CD4-positive, alpha-beta T cell treated with Interleukin-4 for 1 hour (primary cell): Measurements from ENCODE around the gene GAGE12D.
"Not testable (repeated sequence)": the region's sequence is repeated elsewhere in the genome, so short reads cannot be mapped to it uniquely, and the experiment has no call there.

Experiments used
- DNase-seq, 2 donors: peaks; one replicate each; pipeline ENCODE4 v3.0.0-alpha.2; 2020 to 2022

Gene GAGE12D, protein sequence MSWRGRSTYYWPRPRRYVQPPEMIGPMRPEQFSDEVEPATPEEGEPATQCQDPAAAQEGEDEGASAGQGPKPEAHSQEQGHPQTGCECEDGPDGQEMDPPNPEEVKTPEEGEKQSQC

DNA sequence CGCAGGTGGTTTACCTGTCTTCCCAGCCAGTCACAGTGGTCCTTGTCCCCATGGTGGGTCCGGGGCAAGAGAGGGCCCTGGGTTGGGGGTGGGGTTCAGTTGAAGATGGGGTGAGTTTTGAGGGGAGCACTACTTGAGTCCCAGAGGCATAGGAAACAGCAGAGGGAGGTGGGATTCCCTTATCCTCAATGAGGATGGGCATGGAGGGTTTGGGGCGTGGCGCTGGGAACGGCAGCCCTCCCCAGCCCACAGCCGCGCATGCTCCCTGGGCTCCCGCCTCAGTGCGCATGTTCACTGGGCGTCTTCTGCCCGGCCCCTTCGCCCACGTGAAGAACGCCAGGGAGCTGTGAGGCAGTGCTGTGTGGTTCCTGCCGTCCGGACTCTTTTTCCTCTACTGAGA, at the start of gene GAGE12D:
GAGE12D (plus strand) TSS at position 301 of the 400 bp plus-strand sequence. CDS start 1,155 bp downstream, outside the sequence.
- DNase-seq, result not testable (repeated sequence)

DNA sequence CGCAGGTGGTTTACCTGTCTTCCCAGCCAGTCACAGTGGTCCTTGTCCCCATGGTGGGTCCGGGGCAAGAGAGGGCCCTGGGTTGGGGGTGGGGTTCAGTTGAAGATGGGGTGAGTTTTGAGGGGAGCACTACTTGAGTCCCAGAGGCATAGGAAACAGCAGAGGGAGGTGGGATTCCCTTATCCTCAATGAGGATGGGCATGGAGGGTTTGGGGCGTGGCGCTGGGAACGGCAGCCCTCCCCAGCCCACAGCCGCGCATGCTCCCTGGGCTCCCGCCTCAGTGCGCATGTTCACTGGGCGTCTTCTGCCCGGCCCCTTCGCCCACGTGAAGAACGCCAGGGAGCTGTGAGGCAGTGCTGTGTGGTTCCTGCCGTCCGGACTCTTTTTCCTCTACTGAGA, 9.7 kb upstream of the GAGE12D start, which contains the start of gene GAGE12C:
GAGE12C (plus strand) TSS at position 301 of the 400 bp plus-strand sequence. CDS start 1,155 bp downstream, outside the sequence.
- DNase-seq, result not testable (repeated sequence)

DNA sequence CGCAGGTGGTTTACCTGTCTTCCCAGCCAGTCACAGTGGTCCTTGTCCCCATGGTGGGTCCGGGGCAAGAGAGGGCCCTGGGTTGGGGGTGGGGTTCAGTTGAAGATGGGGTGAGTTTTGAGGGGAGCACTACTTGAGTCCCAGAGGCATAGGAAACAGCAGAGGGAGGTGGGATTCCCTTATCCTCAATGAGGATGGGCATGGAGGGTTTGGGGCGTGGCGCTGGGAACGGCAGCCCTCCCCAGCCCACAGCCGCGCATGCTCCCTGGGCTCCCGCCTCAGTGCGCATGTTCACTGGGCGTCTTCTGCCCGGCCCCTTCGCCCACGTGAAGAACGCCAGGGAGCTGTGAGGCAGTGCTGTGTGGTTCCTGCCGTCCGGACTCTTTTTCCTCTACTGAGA, 9.5 kb downstream of the GAGE12D start, which contains the start of gene GAGE12E:
GAGE12E (plus strand) TSS at position 301 of the 400 bp plus-strand sequence. CDS start 1,155 bp downstream, outside the sequence.
- DNase-seq, result not testable (repeated sequence)

DNA sequence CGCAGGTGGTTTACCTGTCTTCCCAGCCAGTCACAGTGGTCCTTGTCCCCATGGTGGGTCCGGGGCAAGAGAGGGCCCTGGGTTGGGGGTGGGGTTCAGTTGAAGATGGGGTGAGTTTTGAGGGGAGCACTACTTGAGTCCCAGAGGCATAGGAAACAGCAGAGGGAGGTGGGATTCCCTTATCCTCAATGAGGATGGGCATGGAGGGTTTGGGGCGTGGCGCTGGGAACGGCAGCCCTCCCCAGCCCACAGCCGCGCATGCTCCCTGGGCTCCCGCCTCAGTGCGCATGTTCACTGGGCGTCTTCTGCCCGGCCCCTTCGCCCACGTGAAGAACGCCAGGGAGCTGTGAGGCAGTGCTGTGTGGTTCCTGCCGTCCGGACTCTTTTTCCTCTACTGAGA, 19.0 kb downstream of the GAGE12D start, which contains the start of gene GAGE12F:
GAGE12F (plus strand) TSS at position 301 of the 400 bp plus-strand sequence. CDS start 1,155 bp downstream, outside the sequence.
- DNase-seq, result not testable (repeated sequence)

DNA sequence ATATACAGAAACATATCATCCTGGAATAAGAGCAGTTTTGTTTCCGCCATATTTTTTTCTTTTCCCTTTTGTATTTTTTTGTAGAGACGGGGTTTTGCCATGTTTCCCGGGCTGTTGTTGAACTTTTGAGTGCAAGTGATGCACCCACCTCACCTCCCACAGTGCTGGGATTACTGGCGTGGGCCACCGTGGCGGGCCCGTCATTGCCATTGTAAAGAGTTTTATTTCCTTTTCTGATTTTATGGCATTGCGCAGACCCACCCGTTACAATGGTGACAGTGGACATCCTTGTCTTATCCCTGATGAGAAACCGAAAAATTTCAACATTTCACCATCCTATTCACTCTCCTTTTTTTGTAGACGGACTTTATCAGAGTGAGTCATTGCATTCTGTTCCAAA, 27.2 kb downstream of the GAGE12D start:
- not testable (repeated sequence) for DNase-seq

DNA sequence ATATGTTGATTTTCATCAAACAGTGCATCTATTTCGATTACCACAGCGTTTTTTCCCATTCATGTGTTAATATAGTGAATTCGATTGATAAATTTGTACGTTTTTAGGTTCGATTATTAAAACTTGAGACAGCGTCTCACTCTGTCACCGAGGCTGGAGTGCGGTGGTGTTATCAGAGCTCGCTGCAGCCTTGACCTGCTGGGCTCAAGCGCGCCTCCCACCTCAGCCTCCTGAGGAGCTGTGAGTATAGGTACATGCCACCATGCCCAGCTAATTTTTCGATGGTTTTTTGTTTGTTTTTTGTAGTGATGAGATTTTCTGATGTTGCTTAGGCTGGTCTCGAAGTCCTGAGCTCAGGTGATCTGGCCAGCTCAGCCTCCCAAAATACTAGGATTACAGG, 27.6 kb downstream of the GAGE12D start:
- not testable (repeated sequence) for DNase-seq

DNA sequence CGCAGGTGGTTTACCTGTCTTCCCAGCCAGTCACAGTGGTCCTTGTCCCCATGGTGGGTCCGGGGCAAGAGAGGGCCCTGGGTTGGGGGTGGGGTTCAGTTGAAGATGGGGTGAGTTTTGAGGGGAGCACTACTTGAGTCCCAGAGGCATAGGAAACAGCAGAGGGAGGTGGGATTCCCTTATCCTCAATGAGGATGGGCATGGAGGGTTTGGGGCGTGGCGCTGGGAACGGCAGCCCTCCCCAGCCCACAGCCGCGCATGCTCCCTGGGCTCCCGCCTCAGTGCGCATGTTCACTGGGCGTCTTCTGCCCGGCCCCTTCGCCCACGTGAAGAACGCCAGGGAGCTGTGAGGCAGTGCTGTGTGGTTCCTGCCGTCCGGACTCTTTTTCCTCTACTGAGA, 28.6 kb downstream of the GAGE12D start, which contains the start of gene GAGE12G:
GAGE12G (plus strand) TSS at position 301 of the 400 bp plus-strand sequence. CDS start 1,155 bp downstream, outside the sequence.
- DNase-seq, result not testable (repeated sequence)

DNA sequence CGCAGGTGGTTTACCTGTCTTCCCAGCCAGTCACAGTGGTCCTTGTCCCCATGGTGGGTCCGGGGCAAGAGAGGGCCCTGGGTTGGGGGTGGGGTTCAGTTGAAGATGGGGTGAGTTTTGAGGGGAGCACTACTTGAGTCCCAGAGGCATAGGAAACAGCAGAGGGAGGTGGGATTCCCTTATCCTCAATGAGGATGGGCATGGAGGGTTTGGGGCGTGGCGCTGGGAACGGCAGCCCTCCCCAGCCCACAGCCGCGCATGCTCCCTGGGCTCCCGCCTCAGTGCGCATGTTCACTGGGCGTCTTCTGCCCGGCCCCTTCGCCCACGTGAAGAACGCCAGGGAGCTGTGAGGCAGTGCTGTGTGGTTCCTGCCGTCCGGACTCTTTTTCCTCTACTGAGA, 38.1 kb downstream of the GAGE12D start, which contains the start of gene GAGE12H:
GAGE12H (plus strand) TSS at position 301 of the 400 bp plus-strand sequence. CDS start 1,155 bp downstream, outside the sequence.
- DNase-seq, result not testable (repeated sequence)

DNA sequence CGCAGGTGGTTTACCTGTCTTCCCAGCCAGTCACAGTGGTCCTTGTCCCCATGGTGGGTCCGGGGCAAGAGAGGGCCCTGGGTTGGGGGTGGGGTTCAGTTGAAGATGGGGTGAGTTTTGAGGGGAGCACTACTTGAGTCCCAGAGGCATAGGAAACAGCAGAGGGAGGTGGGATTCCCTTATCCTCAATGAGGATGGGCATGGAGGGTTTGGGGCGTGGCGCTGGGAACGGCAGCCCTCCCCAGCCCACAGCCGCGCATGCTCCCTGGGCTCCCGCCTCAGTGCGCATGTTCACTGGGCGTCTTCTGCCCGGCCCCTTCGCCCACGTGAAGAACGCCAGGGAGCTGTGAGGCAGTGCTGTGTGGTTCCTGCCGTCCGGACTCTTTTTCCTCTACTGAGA, 47.7 kb downstream of the GAGE12D start, which contains the start of gene GAGE2A:
GAGE2A (plus strand) TSS at position 301 of the 400 bp plus-strand sequence. CDS start 1,155 bp downstream, outside the sequence.
- DNase-seq, result not testable (repeated sequence)

DNA sequence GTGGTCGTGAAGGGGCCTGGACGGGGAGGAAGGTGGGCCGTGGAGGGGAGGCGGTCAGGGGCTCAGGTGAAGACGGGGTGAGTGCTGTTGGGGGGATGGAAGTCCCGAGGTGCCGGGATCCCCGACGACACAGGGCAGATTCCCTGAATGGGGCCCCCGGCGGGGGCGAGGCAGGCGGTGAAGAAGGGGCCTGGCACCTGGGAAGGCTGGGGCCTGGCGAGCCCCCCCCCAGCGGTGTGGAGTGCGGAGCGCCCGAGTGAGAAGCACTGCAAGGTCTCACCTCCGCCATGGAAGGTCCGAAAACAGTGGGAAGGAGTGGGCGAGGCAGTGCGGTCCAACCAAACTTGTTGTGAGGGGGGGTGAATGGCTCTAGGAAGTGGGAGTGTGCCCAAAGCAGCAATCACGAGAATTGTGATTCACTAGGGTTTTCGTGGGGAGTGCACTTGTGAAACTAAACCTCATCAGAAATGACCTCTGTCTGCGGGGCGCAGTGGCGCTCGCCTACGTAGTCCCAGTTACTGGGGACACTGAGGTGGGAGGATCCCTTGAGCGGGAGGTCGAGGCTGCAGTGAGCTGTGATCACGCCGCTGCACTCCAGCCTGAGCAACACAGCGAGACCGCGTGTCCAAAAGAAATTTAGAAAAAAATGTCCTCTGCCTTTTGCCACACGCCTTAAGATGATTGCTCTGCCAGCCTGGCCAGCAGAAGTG, 48.4 kb downstream of the GAGE12D start:
- not testable (repeated sequence) for DNase-seq

DNA sequence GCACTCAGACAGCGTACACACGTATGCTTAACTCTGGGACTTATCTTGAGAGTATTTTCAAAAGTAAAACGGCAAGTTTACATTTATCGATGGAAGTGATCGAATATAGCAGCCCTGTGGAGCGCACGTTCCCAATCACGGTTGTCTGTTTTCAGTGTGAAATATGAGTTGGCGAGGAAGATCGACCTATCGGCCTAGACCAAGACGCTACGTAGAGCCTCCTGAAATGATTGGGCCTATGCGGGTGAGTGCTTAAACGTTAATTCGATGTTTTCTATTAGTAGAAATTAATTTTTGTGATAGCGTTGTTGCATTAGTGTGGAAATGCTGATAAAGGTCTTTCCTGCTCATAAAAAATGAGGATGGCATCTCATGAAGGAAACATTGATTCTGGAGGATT, 49.0 kb downstream of the GAGE12D start:
- not testable (repeated sequence) for DNase-seq
